ENCODE results near the gene GALNS. TPM values are rescaled to one million over a fixed set of nuclear protein-coding genes. Genes with fewer than 3 reads are reported as not detected.

The GALNS gene
- total and polyA plus RNA-seq, 2 donors (not counting 1 experiment from before 2014, with no cell fraction given) = 10.6 to 29.6 TPM

GRCh38 chr16:88804173-88804551, 52.6 kb downstream of the GALNS start:
- H3K9me3 ChIP-seq (ENCODE audit: control insufficient read depth, insufficient read depth, low read depth, low read length) = no peaks in the 10 kb centered on the region
- peak overlapping the region; percentile 54 to 67 (median 62) for H3K4me3 ChIP-seq (replicated peaks in 1 of 4; ENCODE audit: control extremely low read depth in 1 of 4, insufficient read depth in 1 of 4, low read depth in 3 of 4, low read length in 4 of 4)
- no peak for DNase-seq (ENCODE audit: low read depth in 2 of 2)
- H3K4me2 ChIP-seq (ENCODE audit: extremely low read depth, insufficient read depth, low read length) = peak overlapping the region; percentile 94
- peaks cover 20% of the 10 kb centered on the region for H3K79me2 ChIP-seq (ENCODE audit: control insufficient read depth, insufficient read depth, low read length)
- H4K20me1 ChIP-seq (ENCODE audit: control insufficient read depth, extremely low read depth, insufficient read depth, low read length) = no peaks in the 10 kb centered on the region
- H3K36me3 ChIP-seq (ENCODE audit: control insufficient read depth, insufficient read depth, low read length) = peaks cover 16% of the 10 kb centered on the region
- H2AFZ ChIP-seq (ENCODE audit: low read length) = no peak overlapping the region
- peaks cover 7% of the 10 kb centered on the region for H3K4me1 ChIP-seq (ENCODE audit: control insufficient read depth, extremely low read depth, insufficient read depth, low read length)
- H3K27ac ChIP-seq (ENCODE audit: insufficient read depth, low read length) = peak overlapping the region; percentile 57
- H3K27me3 ChIP-seq (ENCODE audit: control insufficient read depth, insufficient read depth, low read length) = no peaks in the 10 kb centered on the region
- H3K9ac ChIP-seq (ENCODE audit: insufficient read depth, low read length) = peak overlapping the region; percentile 65
- TF ChIP-seq CTCF (conservative IDR thresholded peaks at IDR 0.05 in 1 of 2, IDR thresholded peaks at IDR 0.05 in 1 of 2; ENCODE audit: low read depth in 1 of 2, low read length in 2 of 2) = no peak
- no peak for TF ChIP-seq EZH2 (IDR thresholded peaks at IDR 0.05; ENCODE audit: low read length, missing control alignments)

- peak within 1 kb of the TSS; percentile 80 for H3K9ac ChIP-seq (ENCODE audit: insufficient read depth, low read length)
- H3K4me2 ChIP-seq (ENCODE audit: extremely low read depth, insufficient read depth, low read length) = peak within 1 kb of the TSS; percentile 94
- H3K4me1 ChIP-seq (ENCODE audit: control insufficient read depth, extremely low read depth, insufficient read depth, low read length) = peaks cover 7% of the 10 kb centered on the region
- peak within 1 kb of the TSS; percentile 74 for H3K27ac ChIP-seq (ENCODE audit: insufficient read depth, low read length)
- peak within 1 kb of the TSS; percentile 62 to 67 (median 63) for H3K4me3 ChIP-seq (replicated peaks in 1 of 4; ENCODE audit: control extremely low read depth in 1 of 4, insufficient read depth in 1 of 4, low read depth in 3 of 4, low read length in 4 of 4)
- H4K20me1 ChIP-seq (ENCODE audit: control insufficient read depth, extremely low read depth, insufficient read depth, low read length) = no peaks in the 10 kb centered on the region
- H3K36me3 ChIP-seq (ENCODE audit: control insufficient read depth, insufficient read depth, low read length) = peaks cover 16% of the 10 kb centered on the region
- TF ChIP-seq EZH2 (IDR thresholded peaks at IDR 0.05; ENCODE audit: low read length, missing control alignments) (no peak), CTCF (conservative IDR thresholded peaks at IDR 0.05 in 1 of 2, IDR thresholded peaks at IDR 0.05 in 1 of 2; ENCODE audit: low read depth in 1 of 2, low read length in 2 of 2) (no peak)
- no peak within 1 kb of the TSS for H2AFZ ChIP-seq (ENCODE audit: low read length)
- peaks cover 20% of the 10 kb centered on the region for H3K79me2 ChIP-seq (ENCODE audit: control insufficient read depth, insufficient read depth, low read length)
- H3K27me3 ChIP-seq (ENCODE audit: control insufficient read depth, insufficient read depth, low read length) = no peaks in the 10 kb centered on the region
- H3K9me3 ChIP-seq (ENCODE audit: control insufficient read depth, insufficient read depth, low read depth, low read length) = no peaks in the 10 kb centered on the region
- peak; percentile 58 to 79 for DNase-seq (ENCODE audit: low read depth in 2 of 2)
Measured at GRCh38 chr16:88803264-88803987, 53.3 kb downstream of the GALNS start, which contains the start of gene CDT1. Gene CDT1 (plus strand): TSS chr16:88803789. CDS start chr16:88803832, 43 bp downstream.

GRCh38 chr16:88800277-88800592, 56.5 kb downstream of the GALNS start:
- peaks cover 12% of the 10 kb centered on the region for H3K79me2 ChIP-seq (ENCODE audit: control insufficient read depth, insufficient read depth, low read length)
- no peak for DNase-seq (ENCODE audit: low read depth in 2 of 2)

More at GRCh38 chr16:88800277-88800592, 56.5 kb downstream of the GALNS start:
- Histone ChIP-seq H3K27me3 (ENCODE audit: control insufficient read depth, insufficient read depth, low read length) (no peaks in the 10 kb centered on the region), H3K4me3 (replicated peaks in 1 of 4; ENCODE audit: control extremely low read depth in 1 of 4, insufficient read depth in 1 of 4, low read depth in 3 of 4, low read length in 4 of 4) (no peak overlapping the region), H3K9ac (ENCODE audit: insufficient read depth, low read length) (no peak overlapping the region), H3K36me3 (ENCODE audit: control insufficient read depth, insufficient read depth, low read length) (peaks cover 2% of the 10 kb centered on the region), H3K4me1 (ENCODE audit: control insufficient read depth, extremely low read depth, insufficient read depth, low read length) (peaks cover 7% of the 10 kb centered on the region), H3K27ac (ENCODE audit: insufficient read depth, low read length) (no peak overlapping the region), H2AFZ (ENCODE audit: low read length) (no peak overlapping the region), H3K9me3 (ENCODE audit: control insufficient read depth, insufficient read depth, low read depth, low read length) (no peaks in the 10 kb centered on the region), H3K4me2 (ENCODE audit: extremely low read depth, insufficient read depth, low read length) (no peak overlapping the region), H4K20me1 (ENCODE audit: control insufficient read depth, extremely low read depth, insufficient read depth, low read length) (no peaks in the 10 kb centered on the region)
- no peak for TF ChIP-seq EZH2 (IDR thresholded peaks at IDR 0.05; ENCODE audit: low read length, missing control alignments)
- no peak for TF ChIP-seq CTCF (conservative IDR thresholded peaks at IDR 0.05 in 1 of 2, IDR thresholded peaks at IDR 0.05 in 1 of 2; ENCODE audit: low read depth in 1 of 2, low read length in 2 of 2)
